Measurements from ENCODE around the gene IDNK.

IDNK gene

DNA sequence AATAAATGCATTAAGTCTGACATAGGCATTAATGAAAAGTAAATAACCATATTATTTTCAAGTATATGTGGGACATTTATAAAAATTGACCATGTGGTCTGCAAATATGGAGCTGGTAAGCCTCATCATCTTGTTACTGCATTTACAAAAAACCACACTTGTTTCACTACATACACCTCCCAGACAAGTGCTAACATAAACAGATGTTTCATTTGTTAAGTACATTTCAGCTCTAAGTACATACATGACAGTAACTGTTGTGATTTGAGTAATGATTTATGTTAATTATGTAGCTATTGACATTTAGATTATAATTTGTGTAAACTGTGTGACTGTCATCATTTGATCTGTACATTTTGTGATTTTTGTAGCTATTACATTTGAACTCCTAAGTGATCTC lies 13.9 kb downstream of the IDNK start:
- H3K4me3 ChIP-seq (ENCODE audit: low read length) = no peak overlapping the region
- H3K4me2 ChIP-seq (ENCODE audit: low read length) = no peak overlapping the region
- no peaks in the 10 kb centered on the region for H3K27me3 ChIP-seq (ENCODE audit: control insufficient read depth, insufficient read depth, low read length)
- H3K4me1 ChIP-seq (ENCODE audit: control insufficient read depth, insufficient read depth, low read length) = no peaks in the 10 kb centered on the region
- no peak overlapping the region for H3K9ac ChIP-seq (ENCODE audit: low read depth, low read length)
- peaks cover 5% of the 10 kb centered on the region for H3K36me3 ChIP-seq (ENCODE audit: insufficient read depth, low read length)
- H3K9me3 ChIP-seq (replicated peaks; ENCODE audit: low read length) = no peaks in the 10 kb centered on the region

GRCh38 chr9:83637389-83637788 lies 14.4 kb downstream of the IDNK start:
- H3K4me2 ChIP-seq (ENCODE audit: low read length) = no peak overlapping the region
- no peak overlapping the region for H3K9ac ChIP-seq (ENCODE audit: low read depth, low read length)
- no peaks in the 10 kb centered on the region for H3K4me1 ChIP-seq (ENCODE audit: control insufficient read depth, insufficient read depth, low read length)
- H3K36me3 ChIP-seq (ENCODE audit: insufficient read depth, low read length) = peaks cover 6% of the 10 kb centered on the region
- no peak overlapping the region for H3K4me3 ChIP-seq (ENCODE audit: low read length)
- no peaks in the 10 kb centered on the region for H3K27me3 ChIP-seq (ENCODE audit: control insufficient read depth, insufficient read depth, low read length)
- H3K9me3 ChIP-seq (replicated peaks; ENCODE audit: low read length) = no peaks in the 10 kb centered on the region

- Histone ChIP-seq H3K9ac (ENCODE audit: low read depth, low read length) (no peak overlapping the region), H3K27me3 (ENCODE audit: control insufficient read depth, insufficient read depth, low read length) (no peaks in the 10 kb centered on the region), H3K4me3 (ENCODE audit: low read length) (no peak overlapping the region), H3K9me3 (replicated peaks; ENCODE audit: low read length) (no peaks in the 10 kb centered on the region), H3K4me2 (ENCODE audit: low read length) (no peak overlapping the region), H3K36me3 (ENCODE audit: insufficient read depth, low read length) (peaks cover 6% of the 10 kb centered on the region), H3K4me1 (ENCODE audit: control insufficient read depth, insufficient read depth, low read length) (no peaks in the 10 kb centered on the region)
Observed at GRCh38 chr9:83639266-83639665, 16.3 kb downstream of the IDNK start.

- H3K4me3 ChIP-seq (ENCODE audit: low read length) = no peak overlapping the region
- H3K27me3 ChIP-seq (ENCODE audit: control insufficient read depth, insufficient read depth, low read length) = no peaks in the 10 kb centered on the region
- H3K4me1 ChIP-seq (ENCODE audit: control insufficient read depth, insufficient read depth, low read length) = no peaks in the 10 kb centered on the region
- H3K9me3 ChIP-seq (replicated peaks; ENCODE audit: low read length) = no peaks in the 10 kb centered on the region
- no peak overlapping the region for H3K9ac ChIP-seq (ENCODE audit: low read depth, low read length)
- H3K4me2 ChIP-seq (ENCODE audit: low read length) = no peak overlapping the region
- peaks cover 23% of the 10 kb centered on the region for H3K36me3 ChIP-seq (ENCODE audit: insufficient read depth, low read length)
Observed at GRCh38 chr9:83642793-83643192, 19.9 kb downstream of the IDNK start.

DNA sequence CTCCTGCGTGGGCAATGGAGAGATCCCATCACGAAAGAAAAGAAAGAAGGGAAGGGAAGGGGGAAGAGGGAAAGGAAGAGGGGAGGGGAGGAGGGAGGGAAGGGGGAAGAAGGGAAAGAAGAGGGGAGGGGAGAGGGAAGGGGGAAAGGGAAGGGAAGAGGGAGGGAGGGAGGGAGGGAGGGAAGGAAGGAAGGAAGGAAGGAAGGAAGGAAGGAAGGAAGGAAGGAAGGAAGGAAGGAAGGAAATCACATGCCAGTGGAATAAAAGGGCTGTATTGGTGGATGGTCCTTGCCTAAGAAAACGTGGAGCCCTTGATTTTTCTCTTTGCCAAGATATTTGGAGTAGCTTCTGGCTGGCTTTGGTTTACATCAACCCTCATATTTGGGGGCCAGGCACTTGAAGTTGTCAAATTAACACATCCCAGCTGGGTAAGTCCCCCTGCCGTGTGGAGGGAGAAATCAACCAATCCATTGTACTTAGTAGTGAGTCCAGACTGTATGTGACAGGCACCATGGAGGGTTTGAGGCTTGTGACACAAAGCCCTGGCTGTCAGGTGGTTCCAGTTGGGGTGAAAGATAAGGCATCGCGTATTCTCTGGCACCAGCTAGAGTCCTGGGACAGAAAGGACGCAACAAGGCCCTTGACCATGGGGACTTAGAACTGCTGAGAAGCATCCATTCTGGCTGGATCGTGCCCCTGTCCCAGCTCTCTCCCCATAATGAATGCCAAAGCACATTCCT lies 23.7 kb downstream of the IDNK start:
- Histone ChIP-seq H3K9me3 (replicated peaks; ENCODE audit: low read length) (no peaks in the 10 kb centered on the region), H3K4me1 (ENCODE audit: control insufficient read depth, insufficient read depth, low read length) (no peaks in the 10 kb centered on the region), H3K4me2 (ENCODE audit: low read length) (no peak overlapping the region), H3K27me3 (ENCODE audit: control insufficient read depth, insufficient read depth, low read length) (no peaks in the 10 kb centered on the region), H3K9ac (ENCODE audit: low read depth, low read length) (no peak overlapping the region), H3K4me3 (ENCODE audit: low read length) (no peak overlapping the region), H3K36me3 (ENCODE audit: insufficient read depth, low read length) (peaks cover 35% of the 10 kb centered on the region)

DNA sequence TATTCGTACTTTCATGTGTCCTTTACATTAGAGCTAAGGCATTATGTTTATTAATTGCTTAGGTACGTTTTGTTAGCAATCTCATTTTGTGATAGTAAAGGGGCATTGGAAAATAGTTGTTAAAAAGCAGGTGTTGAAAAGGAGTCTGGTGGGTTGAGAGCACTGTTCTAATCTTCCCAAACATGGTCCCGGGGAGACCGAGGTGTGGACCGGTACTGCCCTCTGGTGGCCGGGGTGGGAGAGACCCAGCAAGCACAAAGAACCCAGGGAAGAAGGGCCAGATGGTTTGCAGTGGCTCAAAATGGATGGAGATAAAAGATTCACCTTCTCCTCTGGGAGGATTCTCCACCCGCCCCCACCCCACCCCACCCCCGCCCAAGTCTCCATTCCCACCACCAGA lies 26.1 kb downstream of the IDNK start:
- no peak overlapping the region for H3K9ac ChIP-seq (ENCODE audit: low read depth, low read length)
- H3K9me3 ChIP-seq (replicated peaks; ENCODE audit: low read length) = no peaks in the 10 kb centered on the region
- peaks cover 48% of the 10 kb centered on the region for H3K36me3 ChIP-seq (ENCODE audit: insufficient read depth, low read length)
- no peaks in the 10 kb centered on the region for H3K4me1 ChIP-seq (ENCODE audit: control insufficient read depth, insufficient read depth, low read length)
- no peaks in the 10 kb centered on the region for H3K27me3 ChIP-seq (ENCODE audit: control insufficient read depth, insufficient read depth, low read length)
- no peak overlapping the region for H3K4me2 ChIP-seq (ENCODE audit: low read length)
- no peak overlapping the region for H3K4me3 ChIP-seq (ENCODE audit: low read length)

DNA sequence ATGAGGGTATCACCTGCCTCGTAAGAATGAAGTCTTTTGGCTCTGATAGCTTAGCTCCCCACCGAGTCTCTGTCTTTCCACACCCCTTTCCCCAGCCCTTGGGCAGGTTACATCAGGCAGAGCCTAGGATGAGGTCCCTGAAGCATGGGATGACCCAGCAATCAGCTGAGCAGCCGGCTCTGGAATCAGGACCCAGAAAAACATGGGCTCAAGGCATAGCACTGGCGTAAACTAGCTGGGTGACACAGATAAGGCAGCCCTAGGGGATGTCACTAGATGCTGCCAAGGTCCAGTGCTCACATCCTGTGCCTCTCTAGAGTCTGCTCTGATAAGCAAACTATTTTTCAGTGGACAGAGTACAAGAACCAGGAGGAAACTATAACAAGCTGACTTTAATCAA lies 26.6 kb downstream of the IDNK start:
- no peak overlapping the region for H3K9ac ChIP-seq (ENCODE audit: low read depth, low read length)
- H3K4me3 ChIP-seq (ENCODE audit: low read length) = no peak overlapping the region
- no peaks in the 10 kb centered on the region for H3K27me3 ChIP-seq (ENCODE audit: control insufficient read depth, insufficient read depth, low read length)
- H3K9me3 ChIP-seq (replicated peaks; ENCODE audit: low read length) = no peaks in the 10 kb centered on the region
- peaks cover 48% of the 10 kb centered on the region for H3K36me3 ChIP-seq (ENCODE audit: insufficient read depth, low read length)
- no peaks in the 10 kb centered on the region for H3K4me1 ChIP-seq (ENCODE audit: control insufficient read depth, insufficient read depth, low read length)
- no peak overlapping the region for H3K4me2 ChIP-seq (ENCODE audit: low read length)

DNA sequence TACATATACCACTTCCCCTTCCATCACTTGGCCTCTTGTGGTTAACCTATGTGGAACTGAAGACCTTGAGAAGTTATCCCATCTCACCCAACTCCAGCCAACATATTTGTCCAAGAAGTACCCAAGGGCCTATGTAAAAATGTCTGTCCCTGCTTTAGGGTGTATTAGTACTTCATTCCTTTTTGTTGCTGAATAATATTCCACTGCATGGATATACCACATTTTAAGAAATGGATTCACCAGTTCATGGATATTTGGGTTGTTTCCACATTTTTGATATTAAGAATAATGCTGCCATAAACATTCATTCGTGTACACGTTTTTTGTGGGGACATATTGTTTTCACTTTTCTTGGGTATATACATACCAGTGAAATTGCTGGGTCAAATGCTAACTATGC lies 28.6 kb downstream of the IDNK start:
- Histone ChIP-seq H3K9ac (ENCODE audit: low read depth, low read length) (no peak overlapping the region), H3K4me1 (ENCODE audit: control insufficient read depth, insufficient read depth, low read length) (no peaks in the 10 kb centered on the region), H3K4me2 (ENCODE audit: low read length) (no peak overlapping the region), H3K36me3 (ENCODE audit: insufficient read depth, low read length) (peaks cover 51% of the 10 kb centered on the region), H3K9me3 (replicated peaks; ENCODE audit: low read length) (no peaks in the 10 kb centered on the region), H3K4me3 (ENCODE audit: low read length) (no peak overlapping the region), H3K27me3 (ENCODE audit: control insufficient read depth, insufficient read depth, low read length) (no peaks in the 10 kb centered on the region)

- Histone ChIP-seq H3K36me3 (ENCODE audit: insufficient read depth, low read length) (peaks cover 52% of the 10 kb centered on the region), H3K4me2 (ENCODE audit: low read length) (no peak overlapping the region), H3K9ac (ENCODE audit: low read depth, low read length) (no peak overlapping the region)
Observed at GRCh38 chr9:83652433-83652832, 29.5 kb downstream of the IDNK start.

GRCh38 chr9:83655433-83655832 lies 32.5 kb downstream of the IDNK start:
- H3K36me3 ChIP-seq (ENCODE audit: insufficient read depth, low read length) = peaks cover 64% of the 10 kb centered on the region
- H3K9me3 ChIP-seq (replicated peaks; ENCODE audit: low read length) = no peaks in the 10 kb centered on the region
- H3K4me3 ChIP-seq (ENCODE audit: low read length) = no peak overlapping the region
- H3K9ac ChIP-seq (ENCODE audit: low read depth, low read length) = no peak overlapping the region
- no peaks in the 10 kb centered on the region for H3K4me1 ChIP-seq (ENCODE audit: control insufficient read depth, insufficient read depth, low read length)
- no peak overlapping the region for H3K4me2 ChIP-seq (ENCODE audit: low read length)
- no peaks in the 10 kb centered on the region for H3K27me3 ChIP-seq (ENCODE audit: control insufficient read depth, insufficient read depth, low read length)

More at GRCh38 chr9:83652433-83652832, 29.5 kb downstream of the IDNK start:
- Histone ChIP-seq H3K4me1 (ENCODE audit: control insufficient read depth, insufficient read depth, low read length) (no peaks in the 10 kb centered on the region), H3K27me3 (ENCODE audit: control insufficient read depth, insufficient read depth, low read length) (no peaks in the 10 kb centered on the region), H3K9me3 (replicated peaks; ENCODE audit: low read length) (no peaks in the 10 kb centered on the region), H3K4me3 (ENCODE audit: low read length) (no peak overlapping the region)

DNA sequence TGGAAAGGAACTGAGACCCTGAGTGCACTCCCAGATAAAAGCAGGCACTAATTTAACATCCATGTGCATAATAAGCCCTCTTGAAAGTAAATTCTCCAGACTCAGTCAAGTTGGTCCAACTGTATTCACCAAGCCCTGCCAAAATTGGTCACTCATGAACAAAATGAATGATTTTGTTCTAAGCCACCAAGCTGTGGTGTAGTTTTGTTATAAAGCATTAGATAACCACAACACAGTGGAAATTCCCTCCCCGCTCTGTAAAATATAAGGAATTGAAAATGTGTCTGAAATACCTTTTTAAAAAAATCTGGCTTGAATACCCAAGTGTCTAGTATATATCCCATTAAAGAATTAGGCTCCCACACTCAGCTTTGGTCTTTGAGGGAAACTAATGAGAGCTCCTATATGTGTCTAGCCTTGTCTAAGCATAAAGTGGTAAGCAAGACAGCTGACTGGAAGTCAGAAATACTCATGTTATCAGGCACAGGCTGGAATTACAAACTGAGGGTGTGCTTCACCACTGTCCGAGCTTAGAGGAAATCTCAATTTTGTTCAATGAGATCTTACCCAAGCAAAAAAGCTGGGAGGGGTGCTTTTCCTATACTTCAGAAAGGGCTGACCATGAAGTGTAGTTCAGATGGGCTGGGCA lies 33.2 kb downstream of the IDNK start:
- no peaks in the 10 kb centered on the region for H3K27me3 ChIP-seq (ENCODE audit: control insufficient read depth, insufficient read depth, low read length)
- H3K9me3 ChIP-seq (replicated peaks; ENCODE audit: low read length) = no peaks in the 10 kb centered on the region
- H3K4me3 ChIP-seq (ENCODE audit: low read length) = no peak overlapping the region
- no peak overlapping the region for H3K4me2 ChIP-seq (ENCODE audit: low read length)
- H3K4me1 ChIP-seq (ENCODE audit: control insufficient read depth, insufficient read depth, low read length) = no peaks in the 10 kb centered on the region
- no peak overlapping the region for H3K9ac ChIP-seq (ENCODE audit: low read depth, low read length)
- peaks cover 69% of the 10 kb centered on the region for H3K36me3 ChIP-seq (ENCODE audit: insufficient read depth, low read length)

- Histone ChIP-seq H3K9ac (ENCODE audit: low read depth, low read length) (no peak overlapping the region), H3K9me3 (replicated peaks; ENCODE audit: low read length) (no peaks in the 10 kb centered on the region), H3K36me3 (ENCODE audit: insufficient read depth, low read length) (peaks cover 70% of the 10 kb centered on the region), H3K4me2 (ENCODE audit: low read length) (no peak overlapping the region), H3K27me3 (ENCODE audit: control insufficient read depth, insufficient read depth, low read length) (no peaks in the 10 kb centered on the region), H3K4me3 (ENCODE audit: low read length) (no peak overlapping the region), H3K4me1 (ENCODE audit: control insufficient read depth, insufficient read depth, low read length) (no peaks in the 10 kb centered on the region)
Observed at GRCh38 chr9:83656952-83657351, 34.0 kb downstream of the IDNK start.

Data from skeletal muscle satellite cell (primary cell).